Upper lobe of left lung (tissue), 4 donors: Measurements from ENCODE around the gene SERPINA1.

Experiments
- CTCF ChIP-seq, 6 experiments: fragments of 450-650 bp in 4 of 6; fragments of 200-600 bp in 2 of 6; sonication (generic) in 2 of 6; IDR thresholded peaks; one replicate each; pipeline ENCODE4 v1.5.1; 2016 to 2019; ENCODE audit warnings: antibody characterized with exemption in 6 of 6
- EP300 ChIP-seq, 4 donors: sonication (generic); formaldehyde crosslinking; IDR thresholded peaks; one replicate each; pipeline ENCODE4 v1.5.1; 2017; ENCODE audit warnings: antibody characterized with exemption in 4 of 4, control low read depth in 2 of 4
- POLR2AphosphoS5 ChIP-seq, 2 donors: sonication (generic); formaldehyde crosslinking; IDR thresholded peaks; one replicate each; pipeline ENCODE4 v1.5.1; 2017; ENCODE audit warnings: antibody characterized with exemption in 2 of 2

DNA sequence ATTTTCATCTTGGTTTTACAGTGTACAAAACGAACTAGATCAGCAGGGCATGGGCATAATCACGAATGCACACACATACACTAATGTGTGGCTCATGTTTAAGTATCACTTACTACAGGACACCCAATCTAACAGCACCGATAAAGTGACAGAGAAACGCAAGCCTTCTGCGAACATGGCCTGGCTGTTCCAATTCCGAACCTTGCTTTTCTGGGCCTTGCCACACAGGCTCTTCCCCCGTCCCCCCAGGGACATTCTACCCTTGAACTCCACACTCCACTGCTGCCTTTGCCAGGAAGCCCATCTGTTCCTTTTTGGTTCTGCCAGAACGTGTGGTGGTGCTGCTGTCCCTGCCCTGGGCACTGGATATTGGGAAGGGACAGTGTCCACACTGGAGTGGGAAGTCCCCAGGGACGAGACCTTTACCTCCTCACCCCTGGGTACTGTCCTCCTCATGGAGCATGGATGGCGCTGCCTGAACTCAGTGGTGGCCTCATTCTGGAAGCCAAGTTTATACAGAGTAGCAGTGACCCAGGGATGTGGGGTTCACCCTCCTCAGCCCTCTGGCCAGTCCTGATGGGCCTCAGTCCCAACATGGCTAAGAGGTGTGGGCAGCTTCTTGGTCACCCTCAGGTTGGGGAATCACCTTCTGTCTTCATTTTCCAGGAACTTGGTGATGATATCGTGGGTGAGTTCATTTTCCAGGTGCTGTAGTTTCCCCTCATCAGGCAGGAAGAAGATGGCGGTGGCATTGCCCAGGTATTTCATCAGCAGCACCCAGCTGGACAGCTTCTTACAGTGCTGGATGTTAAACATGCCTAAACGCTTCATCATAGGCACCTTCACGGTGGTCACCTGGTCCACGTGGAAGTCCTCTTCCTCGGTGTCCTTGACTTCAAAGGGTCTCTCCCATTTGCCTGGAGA lies 7.9 kb downstream of the SERPINA1 start:
- no peak for TF ChIP-seq CTCF (IDR thresholded peaks at IDR 0.05)
- no peak for TF ChIP-seq EP300 (IDR thresholded peaks at IDR 0.05)
- TF ChIP-seq POLR2AphosphoS5 (IDR thresholded peaks at IDR 0.05): no peak
